Fibroblast of the aortic adventitia (primary cell): ENCODE data around the gene EMC10. TPM values are rescaled to one million over a fixed set of nuclear protein-coding genes. Genes with fewer than 3 reads are reported as not detected.

Source experiments
- DNase-seq: peaks from one replicate; pipeline ENCODE4 v3.0.0-alpha.2; 2010; ENCODE audit warnings: low read depth
- H3K4me3 ChIP-seq: 2 replicates; pipeline ENCODE4 v1.5.1; 2011; ENCODE audit warnings: low read depth, mild to moderate bottlenecking, control low read depth, low read length, moderate library complexity
- CTCF ChIP-seq: IDR thresholded peaks from 2 replicates; pipeline ENCODE4 v1.5.1; 2011; ENCODE audit warnings: mild to moderate bottlenecking, low read length, control low read depth, inconsistent platforms; ENCODE audit not compliant: insufficient read depth
- total RNA-seq: library from RNA; depleted of rRNA; stranded (reverse); fragments of >200 nt; gene quantifications from 2 replicates; pipeline ENCODE4 v1.2.3, GENCODE V29; 2012; ENCODE audit warnings: low replicate concordance

The EMC10 gene
- total RNA-seq, 1 donor: 22.8 TPM

GRCh38 chr19:50496189-50497021 lies 20.1 kb downstream of the EMC10 start:
- TF ChIP-seq CTCF: no peak
- no peak overlapping the region for H3K4me3 ChIP-seq
- no peak for DNase-seq

GRCh38 chr19:50497022-50497405 lies 20.7 kb downstream of the EMC10 start:
- TF ChIP-seq CTCF: no peak

GRCh38 chr19:50498219-50499056 lies 22.1 kb downstream of the EMC10 start:
- no peak overlapping the region for H3K4me3 ChIP-seq
- no peak for DNase-seq
- TF ChIP-seq CTCF: no peak

More at GRCh38 chr19:50497022-50497405, 20.7 kb downstream of the EMC10 start:
- H3K4me3 ChIP-seq: no peak overlapping the region
- DNase-seq: no peak

GRCh38 chr19:50500060-50500752 lies 23.9 kb downstream of the EMC10 start:
- H3K4me3 ChIP-seq: no peak overlapping the region
- no peak for TF ChIP-seq CTCF
- DNase-seq: no peak

- no peak overlapping the region for H3K4me3 ChIP-seq
- DNase-seq: no peak
- TF ChIP-seq CTCF: no peak
Observed at GRCh38 chr19:50500753-50501151, 24.4 kb downstream of the EMC10 start.

GRCh38 chr19:50501186-50501567 lies 24.9 kb downstream of the EMC10 start:
- H3K4me3 ChIP-seq: no peak overlapping the region
- TF ChIP-seq CTCF: no peak
- no peak for DNase-seq
